ENCODE measurements around the gene GSTA3.
"Not testable (repeated sequence)": the region's sequence is repeated elsewhere in the genome, so short reads cannot be mapped to it uniquely, and the experiment has no call there.

Gene GSTA3

DNA sequence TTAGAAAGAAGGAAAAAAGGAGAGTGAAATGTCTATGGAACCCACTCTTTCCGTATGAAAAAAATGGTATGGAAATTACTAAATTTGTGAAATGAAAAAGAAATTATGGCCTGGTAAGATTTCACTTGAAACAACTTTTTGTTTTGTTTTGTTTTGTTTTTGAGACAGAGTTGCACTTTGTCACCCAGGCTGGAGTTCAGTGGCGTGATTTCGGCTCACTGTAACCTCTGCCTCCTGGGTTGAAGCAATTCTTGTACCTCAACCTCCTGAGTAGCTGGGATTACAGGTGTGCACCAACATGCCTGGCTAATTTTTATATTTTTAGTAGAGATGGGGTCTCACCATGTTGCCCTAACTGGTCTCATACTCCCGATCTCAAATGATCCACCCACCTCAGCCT, 51.1 kb downstream of the GSTA3 start:
- H3K36me3 Mint-ChIP-seq (ENCODE audit: low read depth), result no peaks in the 10 kb centered on the region
- no peak overlapping the region for H3K4me3 Mint-ChIP-seq
- H3K27me3 Mint-ChIP-seq (ENCODE audit: low read depth), result peaks cover 14% of the 10 kb centered on the region

DNA sequence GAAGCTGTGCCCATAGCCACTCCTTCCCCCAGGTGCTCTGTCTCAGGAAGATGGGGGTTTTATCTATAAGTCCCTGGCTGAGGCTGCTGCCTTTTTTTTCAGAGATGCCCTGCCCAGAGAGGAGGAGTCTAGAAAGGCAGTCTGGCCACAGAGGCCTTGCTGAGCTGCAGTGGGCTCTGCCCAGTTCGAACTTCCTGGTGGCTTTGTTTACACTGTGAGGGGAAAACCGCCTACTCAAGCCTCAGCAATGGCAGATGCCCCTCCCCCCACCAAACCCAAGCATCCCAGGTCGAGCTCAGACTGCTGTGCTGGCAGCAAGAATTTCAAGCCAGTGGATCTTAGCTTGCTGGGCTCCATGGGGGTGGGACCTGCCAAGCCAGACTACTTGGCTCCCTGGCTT, 53.4 kb downstream of the GSTA3 start:
- H3K36me3 Mint-ChIP-seq (ENCODE audit: low read depth), result not testable (repeated sequence)
- peaks cover 27% of the 10 kb centered on the region for H3K27me3 Mint-ChIP-seq (ENCODE audit: low read depth)

More for the DNA sequence above, 51.1 kb downstream of the GSTA3 start:
- no peaks in the 10 kb centered on the region for H3K9me3 Mint-ChIP-seq
- no peak overlapping the region for H3K27ac Mint-ChIP-seq
- no peaks in the 10 kb centered on the region for H3K4me1 Mint-ChIP-seq (ENCODE audit: low read depth)

DNA sequence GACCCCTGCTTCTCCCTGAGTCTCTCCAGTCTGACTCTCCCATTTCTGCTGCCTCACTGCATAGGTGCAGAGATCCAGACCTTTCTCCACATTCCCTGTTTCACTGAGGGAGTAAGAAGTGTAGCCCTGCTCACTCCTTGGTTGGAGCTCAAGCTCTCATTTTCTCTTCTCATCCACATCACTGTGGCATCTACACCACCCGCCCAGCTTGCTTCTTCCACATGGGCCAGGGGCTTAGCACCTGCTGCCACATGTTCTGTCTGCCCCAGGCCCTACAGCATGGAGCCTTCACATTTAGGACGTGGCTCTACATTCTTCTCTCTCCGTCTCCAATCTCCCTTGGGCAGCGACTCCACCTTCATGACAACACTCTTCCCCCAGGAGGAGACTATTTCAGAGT, 60.4 kb downstream of the GSTA3 start:
- Mint-ChIP-seq H3K4me3 (no peak overlapping the region), H3K27ac (no peak overlapping the region), H3K27me3 (ENCODE audit: low read depth) (peaks cover 20% of the 10 kb centered on the region), H3K4me1 (ENCODE audit: low read depth) (no peaks in the 10 kb centered on the region), H3K36me3 (ENCODE audit: low read depth) (no peaks in the 10 kb centered on the region), H3K9me3 (no peaks in the 10 kb centered on the region)

More for the DNA sequence above, 53.4 kb downstream of the GSTA3 start:
- not testable (repeated sequence) for H3K27ac Mint-ChIP-seq; H3K9me3 Mint-ChIP-seq; H3K4me3 Mint-ChIP-seq; H3K4me1 Mint-ChIP-seq (ENCODE audit: low read depth)

All from T-helper 1 cell treated with Interleukin-12 subunit alpha and Interleukin-12 subunit beta and Interleukin-4 antibody, amounts not matched to agents 30 μg/mL and 1 μg/mL, for 36 hours (primary cell).